Measurements from ENCODE around the gene MRPL27.

Gene MRPL27

GRCh38 chr17:50352693-50353599, 20.0 kb downstream of the MRPL27 start:
- no peak overlapping the region for H3K27ac ChIP-seq
- in situ Hi-C loops (cut with HindIII; ENCODE audit: low pct_ligation_motif_present, low sequenced_read_pairs): no loop called here

GRCh38 chr17:50352072-50352692, 20.8 kb downstream of the MRPL27 start:
- in situ Hi-C loops (cut with HindIII; ENCODE audit: low pct_ligation_motif_present, low sequenced_read_pairs): no loop called here
- no peaks in the 10 kb centered on the region for H3K27me3 ChIP-seq (replicated peaks)
- no peak for TF ChIP-seq CTCF (IDR thresholded peaks at IDR 0.05; ENCODE audit: low read depth, low read length, missing control alignments)
- no peak for DNase-seq
- H3K36me3 ChIP-seq (replicated peaks): peaks cover 36% of the 10 kb centered on the region
- H3K4me3 ChIP-seq (ENCODE audit: low read depth, low read length): no peak overlapping the region
- no peak overlapping the region for H3K27ac ChIP-seq

More at GRCh38 chr17:50352693-50353599, 20.0 kb downstream of the MRPL27 start:
- no peak for TF ChIP-seq CTCF (IDR thresholded peaks at IDR 0.05; ENCODE audit: low read depth, low read length, missing control alignments)
- Histone ChIP-seq H3K27me3 (replicated peaks) (no peaks in the 10 kb centered on the region), H3K36me3 (replicated peaks) (peaks cover 41% of the 10 kb centered on the region), H3K4me3 (ENCODE audit: low read depth, low read length) (no peak overlapping the region)
- no peak for DNase-seq

- Histone ChIP-seq H3K36me3 (replicated peaks) (peaks cover 21% of the 10 kb centered on the region), H3K27me3 (replicated peaks) (no peaks in the 10 kb centered on the region), H3K27ac (no peak overlapping the region), H3K4me3 (ENCODE audit: low read depth, low read length) (no peak overlapping the region)
- no peak for DNase-seq
- in situ Hi-C loops (cut with HindIII; ENCODE audit: low pct_ligation_motif_present, low sequenced_read_pairs): no loop called here
- TF ChIP-seq CTCF (IDR thresholded peaks at IDR 0.05; ENCODE audit: low read depth, low read length, missing control alignments): no peak
These were observed 22.3 kb downstream of the MRPL27 start for GRCh38 chr17:50350733-50351132.

- no peak for DNase-seq
- H3K27ac ChIP-seq: no peak overlapping the region
- H3K4me3 ChIP-seq (ENCODE audit: low read depth, low read length): no peak overlapping the region
- peaks cover 6% of the 10 kb centered on the region for H3K36me3 ChIP-seq (replicated peaks)
- no peak for TF ChIP-seq CTCF (IDR thresholded peaks at IDR 0.05; ENCODE audit: low read depth, low read length, missing control alignments)
- in situ Hi-C loops (cut with HindIII; ENCODE audit: low pct_ligation_motif_present, low sequenced_read_pairs): no loop called here
- H3K27me3 ChIP-seq (replicated peaks): no peaks in the 10 kb centered on the region
These were observed 23.8 kb downstream of the MRPL27 start for GRCh38 chr17:50349243-50349600.

GRCh38 chr17:50348522-50349242, 24.3 kb downstream of the MRPL27 start:
- no peak for TF ChIP-seq CTCF (IDR thresholded peaks at IDR 0.05; ENCODE audit: low read depth, low read length, missing control alignments)
- in situ Hi-C loops (cut with HindIII; ENCODE audit: low pct_ligation_motif_present, low sequenced_read_pairs): no loop called here
- DNase-seq: no peak

More at GRCh38 chr17:50348522-50349242, 24.3 kb downstream of the MRPL27 start:
- Histone ChIP-seq H3K27me3 (replicated peaks) (no peaks in the 10 kb centered on the region), H3K36me3 (replicated peaks) (peaks cover under 1% of the 10 kb centered on the region), H3K27ac (no peak overlapping the region), H3K4me3 (ENCODE audit: low read depth, low read length) (no peak overlapping the region)

All from brain microvascular endothelial cell (primary cell).